Measurements from ENCODE around the gene ZNFX1.
A peak's percentile ranks its signal among the peaks of the same experiment; 100 is the strongest.
"Not testable (repeated sequence)": the region's sequence is repeated elsewhere in the genome, so short reads cannot be mapped to it uniquely, and the experiment has no call there.

The ZNFX1 gene

DNA sequence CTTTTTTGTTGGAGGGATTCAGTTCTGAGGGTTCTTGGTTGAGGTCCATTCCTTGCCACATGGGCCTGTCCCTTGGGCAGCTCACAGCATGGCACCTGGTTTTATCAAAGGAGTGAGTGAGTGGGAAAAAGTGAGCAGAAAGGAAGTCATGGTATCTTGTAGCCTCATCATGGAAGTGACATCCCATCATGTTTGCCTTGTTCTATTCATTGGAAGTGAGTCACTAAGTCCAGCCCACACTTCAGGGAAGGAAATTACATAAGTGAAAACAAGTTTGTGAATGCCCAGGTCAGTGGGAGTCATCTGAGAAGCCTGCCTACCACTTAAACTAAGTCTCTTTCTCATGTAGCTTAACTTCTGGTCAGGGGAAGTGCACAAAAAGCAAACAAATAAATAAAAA is 32.8 kb upstream of the ZNFX1 start:
- H3K27me3 Mint-ChIP-seq: peaks cover 15% of the 10 kb centered on the region
- H3K9me3 Mint-ChIP-seq: no peaks in the 10 kb centered on the region
- H3K4me1 Mint-ChIP-seq (ENCODE audit: low read depth): peaks cover 11% of the 10 kb centered on the region
- H3K27ac Mint-ChIP-seq: no peak overlapping the region
- intact Hi-C loops (cut with micrococcal nuclease): no loop called here
- H3K36me3 Mint-ChIP-seq (ENCODE audit: low read depth): no peaks in the 10 kb centered on the region
- no peak overlapping the region for H3K4me3 Mint-ChIP-seq

DNA sequence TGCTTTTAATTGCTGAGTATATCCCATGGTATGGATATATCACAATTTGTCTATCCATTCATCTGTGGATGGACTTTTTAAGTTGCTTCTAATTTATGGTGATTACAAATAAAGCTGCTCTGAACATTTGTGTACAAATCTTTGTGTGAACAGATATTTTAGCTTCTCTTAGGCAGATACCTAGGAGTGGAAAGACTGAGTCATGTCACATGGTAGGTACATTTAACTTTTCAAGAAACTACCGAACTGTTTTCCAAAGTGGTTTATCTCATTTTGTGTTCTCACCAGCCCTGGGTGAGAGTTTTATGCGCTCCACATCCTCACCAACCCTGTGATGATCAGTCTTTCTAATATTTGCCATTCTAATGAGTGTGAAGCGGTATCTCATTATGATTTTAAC is 31.0 kb upstream of the ZNFX1 start:
- no peak overlapping the region for H3K4me3 Mint-ChIP-seq
- H3K36me3 Mint-ChIP-seq (ENCODE audit: low read depth): no peaks in the 10 kb centered on the region
- H3K27ac Mint-ChIP-seq: no peak overlapping the region
- peaks cover 11% of the 10 kb centered on the region for H3K4me1 Mint-ChIP-seq (ENCODE audit: low read depth)
- intact Hi-C loops (cut with micrococcal nuclease): no loop called here
- peaks cover 4% of the 10 kb centered on the region for H3K27me3 Mint-ChIP-seq
- no peaks in the 10 kb centered on the region for H3K9me3 Mint-ChIP-seq

DNA sequence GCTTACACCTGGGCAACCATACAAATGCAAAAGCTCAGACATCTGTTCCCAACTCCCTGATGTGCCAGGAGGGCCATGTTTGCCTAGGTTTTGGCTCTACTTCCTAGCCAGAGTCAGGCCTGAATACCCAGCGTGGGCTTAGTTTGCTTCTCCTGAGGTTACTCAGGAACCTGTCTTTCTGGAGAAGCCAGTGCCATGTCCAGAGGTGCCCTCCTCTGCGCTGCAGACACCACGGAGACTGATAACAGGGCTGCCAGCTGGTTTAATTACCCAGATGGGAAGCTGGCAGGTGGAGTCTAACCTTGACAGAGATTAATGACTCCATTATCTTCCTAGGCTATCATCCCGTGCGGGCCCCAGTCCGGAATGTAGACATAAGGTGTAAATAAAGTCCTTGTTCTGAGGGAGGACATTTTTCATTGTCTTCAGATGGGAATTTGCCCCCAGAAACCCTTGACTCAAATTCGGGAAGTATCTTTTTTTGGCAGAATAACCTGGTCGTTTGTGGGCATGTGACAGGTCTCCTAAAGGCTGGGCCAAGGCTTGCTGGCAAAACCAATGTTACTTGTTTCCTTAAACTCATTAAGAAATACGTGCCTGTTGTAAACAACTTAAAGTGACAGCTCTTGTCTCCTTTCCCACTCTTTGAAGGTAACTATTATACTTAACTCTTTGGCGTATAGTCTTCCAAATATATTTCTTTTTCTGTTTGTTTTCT is 29.2 kb upstream of the ZNFX1 start:
- peaks cover 11% of the 10 kb centered on the region for H3K4me1 Mint-ChIP-seq (ENCODE audit: low read depth)
- no peak overlapping the region for H3K27ac Mint-ChIP-seq
- no peaks in the 10 kb centered on the region for H3K9me3 Mint-ChIP-seq
- H3K27me3 Mint-ChIP-seq: no peaks in the 10 kb centered on the region
- H3K36me3 Mint-ChIP-seq (ENCODE audit: low read depth): no peaks in the 10 kb centered on the region
- intact Hi-C loops (cut with micrococcal nuclease): no loop called here
- no peak overlapping the region for H3K4me3 Mint-ChIP-seq

DNA sequence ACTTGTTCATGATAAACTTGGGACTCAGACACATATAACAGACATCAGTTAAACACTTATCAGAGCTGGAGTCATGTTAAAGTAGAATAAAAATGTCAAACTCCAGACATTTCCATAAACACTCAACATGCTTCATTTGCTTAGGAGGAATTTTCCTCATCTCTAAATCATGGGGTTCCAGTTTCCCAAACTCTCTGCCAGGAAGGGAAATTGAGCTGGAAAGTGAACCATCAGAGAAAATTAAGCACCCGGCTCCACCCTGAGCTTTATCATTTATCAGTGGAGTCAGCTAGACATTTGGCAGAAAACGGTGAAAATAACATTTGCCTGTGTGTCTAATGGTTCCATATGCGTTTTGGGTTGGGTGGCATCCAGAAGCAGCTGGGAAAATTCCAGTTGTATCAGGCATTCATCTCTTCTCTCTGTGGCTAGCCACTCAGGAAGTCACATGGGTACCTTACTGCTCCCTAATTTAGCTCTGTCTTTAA is 25.3 kb upstream of the ZNFX1 start:
- no peak overlapping the region for H3K4me3 Mint-ChIP-seq
- no peaks in the 10 kb centered on the region for H3K4me1 Mint-ChIP-seq (ENCODE audit: low read depth)
- H3K36me3 Mint-ChIP-seq (ENCODE audit: low read depth): no peaks in the 10 kb centered on the region
- no peaks in the 10 kb centered on the region for H3K27me3 Mint-ChIP-seq
- intact Hi-C loops (cut with micrococcal nuclease): no loop called here
- H3K27ac Mint-ChIP-seq: no peak overlapping the region
- no peaks in the 10 kb centered on the region for H3K9me3 Mint-ChIP-seq

DNA sequence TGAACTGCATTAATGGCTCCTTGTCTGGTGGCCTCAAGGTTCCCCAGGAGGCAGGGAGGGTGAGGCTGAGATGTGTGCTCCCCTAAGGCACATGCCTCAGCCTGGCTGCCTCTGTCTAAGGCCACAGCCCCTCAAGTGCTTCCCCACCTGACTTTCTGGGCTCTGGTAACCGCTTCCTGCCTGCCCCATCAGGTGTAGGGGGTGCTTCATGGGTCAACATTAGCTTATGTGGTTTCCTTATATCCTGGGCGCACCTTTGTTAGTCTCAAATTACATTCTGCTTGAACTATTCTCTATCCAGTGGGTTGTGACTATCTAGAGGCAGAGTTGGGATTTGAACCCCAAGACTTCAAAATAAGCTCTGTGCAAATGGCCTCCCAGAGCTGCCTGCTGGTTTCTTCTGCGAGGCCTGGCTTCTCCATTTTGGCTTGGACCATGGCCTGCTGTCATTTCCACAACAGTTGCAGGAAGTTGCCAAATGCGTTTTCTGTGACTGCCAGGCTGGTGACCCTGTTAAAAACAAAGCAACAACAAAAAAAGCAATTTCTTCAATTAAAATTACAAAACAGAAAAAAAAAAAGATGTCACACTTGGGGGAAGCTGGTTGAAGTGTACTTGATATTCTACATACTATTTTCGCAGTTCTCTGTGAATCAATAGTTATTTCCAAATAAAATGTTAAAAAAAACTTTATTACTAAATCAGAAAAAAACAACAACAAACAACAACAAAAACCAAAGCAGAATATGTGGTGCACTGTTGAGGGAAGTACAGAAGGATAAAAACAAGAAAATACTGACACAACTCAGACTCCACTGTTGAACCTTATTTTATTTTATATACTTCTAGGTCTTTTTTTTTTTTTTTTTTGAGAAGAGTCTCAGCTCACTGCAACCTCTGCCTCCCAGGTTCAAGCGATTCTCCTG is 20.0 kb upstream of the ZNFX1 start:
- H3K9me3 Mint-ChIP-seq: no peaks in the 10 kb centered on the region
- H3K4me3 Mint-ChIP-seq: no peak overlapping the region
- H3K4me1 Mint-ChIP-seq (ENCODE audit: low read depth): peaks cover 9% of the 10 kb centered on the region
- intact Hi-C loops (cut with micrococcal nuclease): no loop called here
- peak overlapping the region; percentile 77 for H3K27ac Mint-ChIP-seq
- peaks cover 29% of the 10 kb centered on the region for H3K36me3 Mint-ChIP-seq (ENCODE audit: low read depth)
- no peaks in the 10 kb centered on the region for H3K27me3 Mint-ChIP-seq

DNA sequence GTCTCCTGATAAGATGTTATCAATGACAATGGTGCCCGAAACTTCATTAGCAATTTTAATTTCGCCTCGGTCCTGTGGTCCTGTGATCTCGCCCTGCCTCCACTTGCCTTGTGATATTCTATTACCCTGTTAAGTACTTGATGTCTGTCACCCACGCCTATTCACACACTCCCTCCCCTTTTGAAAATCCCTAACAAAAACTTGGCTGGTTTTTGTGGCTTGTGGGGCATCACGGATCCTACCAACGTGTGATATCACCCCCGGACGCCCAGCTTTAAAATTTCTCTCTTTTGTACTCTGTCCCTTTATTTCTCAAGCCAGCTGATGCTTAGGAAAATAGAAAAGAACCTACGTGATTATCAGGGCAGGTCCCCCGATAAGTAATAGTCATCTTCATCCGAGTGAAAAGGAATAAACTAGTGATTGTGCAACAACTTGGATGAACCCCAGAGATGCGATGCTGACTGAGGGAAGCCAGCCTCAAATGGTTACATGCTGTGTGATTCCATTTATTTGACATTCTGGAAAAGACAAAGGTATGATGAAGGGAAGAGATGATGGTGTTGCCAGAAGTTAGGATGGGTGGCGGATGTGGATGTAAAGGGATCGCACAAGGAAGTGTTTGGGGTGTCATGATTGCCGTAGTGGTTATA is 16.3 kb upstream of the ZNFX1 start:
- H3K27me3 Mint-ChIP-seq; H3K27ac Mint-ChIP-seq; H3K4me3 Mint-ChIP-seq; intact Hi-C loops (cut with micrococcal nuclease); H3K9me3 Mint-ChIP-seq: not testable (repeated sequence)
- Mint-ChIP-seq H3K36me3 (ENCODE audit: low read depth) (peaks cover 66% of the 10 kb centered on the region), H3K4me1 (ENCODE audit: low read depth) (peaks cover 24% of the 10 kb centered on the region)

DNA sequence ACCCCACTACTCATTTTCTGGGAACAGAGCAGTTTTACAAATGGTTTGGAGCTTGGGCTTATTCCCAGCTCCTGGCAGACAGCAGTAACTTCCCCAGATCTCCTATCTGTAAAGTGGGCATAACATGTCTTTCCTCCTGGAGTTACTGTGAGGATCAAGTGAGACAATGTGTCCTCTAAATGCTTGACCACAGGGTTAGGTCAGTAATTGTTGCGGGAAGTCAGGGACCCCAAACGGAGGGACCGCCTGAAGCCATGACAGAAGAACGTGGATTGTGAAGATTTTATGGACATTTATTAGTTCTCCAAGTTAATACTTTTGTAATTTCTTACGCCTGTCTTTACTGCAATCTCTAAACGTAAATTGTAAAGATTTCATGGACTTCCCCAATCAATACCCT is 15.3 kb upstream of the ZNFX1 start:
- H3K36me3 Mint-ChIP-seq (ENCODE audit: low read depth): peaks cover 76% of the 10 kb centered on the region
- H3K9me3 Mint-ChIP-seq: no peaks in the 10 kb centered on the region
- H3K27ac Mint-ChIP-seq: no peak overlapping the region
- H3K4me3 Mint-ChIP-seq: no peak overlapping the region
- peaks cover 24% of the 10 kb centered on the region for H3K4me1 Mint-ChIP-seq (ENCODE audit: low read depth)
- no peaks in the 10 kb centered on the region for H3K27me3 Mint-ChIP-seq
- intact Hi-C loops (cut with micrococcal nuclease): no loop called here

DNA sequence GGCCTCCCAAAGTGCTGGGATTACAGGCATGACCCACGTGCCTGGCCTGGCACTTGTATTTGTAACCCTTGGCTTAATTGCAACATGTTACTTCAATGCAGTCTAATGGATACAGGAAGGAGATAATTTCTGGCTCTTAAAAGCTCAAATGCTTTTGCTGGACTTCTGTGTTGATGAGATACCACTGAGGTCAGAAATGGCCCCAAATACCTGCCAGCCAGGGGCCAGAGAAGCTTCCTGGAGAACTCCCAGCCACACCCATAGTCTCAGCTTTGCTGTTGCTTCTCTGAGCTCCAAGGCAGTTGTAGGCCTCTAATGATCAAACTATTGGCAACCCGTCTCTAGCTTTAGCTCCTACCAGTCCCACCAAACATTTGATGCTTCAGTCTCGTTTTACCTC is 14.2 kb upstream of the ZNFX1 start:
- intact Hi-C loops (cut with micrococcal nuclease): no loop called here
- Mint-ChIP-seq H3K9me3 (peaks cover 7% of the 10 kb centered on the region), H3K4me3 (no peak overlapping the region), H3K27ac (no peak overlapping the region), H3K27me3 (no peaks in the 10 kb centered on the region), H3K36me3 (ENCODE audit: low read depth) (peaks cover 87% of the 10 kb centered on the region), H3K4me1 (ENCODE audit: low read depth) (peaks cover 20% of the 10 kb centered on the region)

DNA sequence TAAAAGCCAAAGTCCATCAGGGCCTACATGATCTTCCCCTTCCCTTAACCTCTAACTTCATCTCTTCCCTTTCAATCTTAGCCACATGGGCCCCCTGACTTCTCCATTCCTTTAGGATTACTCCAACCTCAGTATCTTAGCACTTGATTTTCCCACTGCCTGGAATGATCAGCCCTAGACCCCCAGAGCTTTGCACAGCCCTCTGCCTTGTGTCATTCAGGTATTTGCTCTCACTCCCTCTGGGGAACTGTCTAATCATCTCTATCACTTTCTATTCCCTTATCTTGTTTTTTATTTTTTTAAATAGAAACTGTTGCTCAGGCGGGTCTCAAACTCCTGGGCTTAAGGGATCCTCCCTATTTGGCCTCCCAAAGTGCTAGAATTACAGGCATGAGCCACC is 13.3 kb upstream of the ZNFX1 start:
- Mint-ChIP-seq H3K4me1 (ENCODE audit: low read depth) (peaks cover 25% of the 10 kb centered on the region), H3K4me3 (no peak overlapping the region), H3K36me3 (ENCODE audit: low read depth) (peaks cover 89% of the 10 kb centered on the region), H3K27me3 (no peaks in the 10 kb centered on the region), H3K9me3 (peaks cover 15% of the 10 kb centered on the region), H3K27ac (peak overlapping the region; percentile 0)
- intact Hi-C loops (cut with micrococcal nuclease): no loop called here

DNA sequence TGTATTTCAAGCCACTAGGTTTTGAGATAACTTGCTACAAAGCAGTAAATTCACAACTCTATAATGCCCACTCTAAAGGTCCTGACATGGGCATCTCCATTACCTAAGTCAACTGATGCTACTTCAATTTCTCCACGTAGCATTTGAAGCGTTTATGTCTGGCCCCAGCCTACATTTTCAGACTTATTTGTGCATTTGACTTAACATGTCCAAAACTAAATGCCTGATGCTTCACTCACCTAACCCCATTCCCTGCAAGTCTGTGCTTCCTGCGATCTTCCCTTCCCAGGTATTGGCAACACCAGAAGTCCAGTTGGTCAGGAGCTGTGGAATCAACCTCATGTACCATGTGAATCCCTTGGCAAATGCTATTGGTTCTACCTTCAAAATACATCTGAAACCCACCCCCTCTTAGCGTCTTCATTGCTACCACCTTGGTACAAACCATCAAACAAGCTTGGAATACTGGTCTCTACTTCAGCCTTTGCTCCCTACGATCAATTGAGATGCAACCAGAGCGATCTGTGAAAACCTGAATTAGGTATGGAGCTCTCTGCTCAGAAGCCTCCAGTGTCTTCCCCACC is 12.8 kb upstream of the ZNFX1 start:
- Mint-ChIP-seq H3K27me3 (no peaks in the 10 kb centered on the region), H3K4me3 (no peak overlapping the region), H3K27ac (peak overlapping the region; percentile 0), H3K36me3 (ENCODE audit: low read depth) (peaks cover 89% of the 10 kb centered on the region), H3K4me1 (ENCODE audit: low read depth) (peaks cover 28% of the 10 kb centered on the region), H3K9me3 (peaks cover 20% of the 10 kb centered on the region)
- intact Hi-C loops (cut with micrococcal nuclease): no loop called here

DNA sequence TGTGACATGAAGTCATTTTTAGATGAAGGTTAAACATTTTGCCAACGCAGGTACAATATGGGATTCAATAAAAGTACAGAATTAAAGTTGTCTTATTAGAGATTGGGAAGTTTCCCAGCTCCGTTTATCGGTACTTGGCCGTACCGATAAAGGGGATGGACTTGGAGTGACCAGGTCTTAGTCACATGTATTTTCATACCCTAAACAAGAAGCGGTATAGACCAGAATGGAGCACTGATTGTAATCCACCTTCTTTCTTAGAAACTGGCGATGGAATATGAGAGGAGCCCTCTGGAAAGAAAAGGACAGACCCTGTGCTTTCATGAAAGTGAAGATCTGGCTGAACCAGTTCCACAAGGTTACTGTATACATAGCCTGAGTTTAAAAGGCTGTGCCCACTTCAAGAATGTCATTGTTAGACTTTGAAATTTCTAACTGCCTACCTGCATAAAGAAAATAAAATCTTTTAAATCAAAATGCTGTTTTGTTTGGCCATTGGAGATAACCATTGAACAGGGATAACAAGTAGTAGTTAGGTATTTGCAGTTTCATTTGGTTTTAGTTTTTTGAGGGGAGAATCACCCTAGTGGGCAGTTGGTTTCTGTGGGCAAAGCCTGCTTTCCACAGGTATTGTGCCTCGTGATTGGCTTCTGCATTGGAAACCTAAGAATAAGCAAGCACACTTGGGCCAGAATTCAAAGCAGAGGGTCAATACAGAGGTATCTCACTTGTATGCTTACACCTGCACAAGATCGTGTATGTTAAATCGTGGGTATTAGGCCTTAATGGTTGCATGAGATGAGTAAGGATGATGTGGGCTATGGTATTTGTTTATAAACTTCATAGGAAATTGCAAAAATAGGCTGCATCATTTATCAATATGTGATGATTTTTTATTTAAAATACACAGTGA is 11.2 kb upstream of the ZNFX1 start:
- peaks cover 37% of the 10 kb centered on the region for H3K4me1 Mint-ChIP-seq (ENCODE audit: low read depth)
- H3K27me3 Mint-ChIP-seq: no peaks in the 10 kb centered on the region
- intact Hi-C loops (cut with micrococcal nuclease): no loop called here
- peaks cover 94% of the 10 kb centered on the region for H3K36me3 Mint-ChIP-seq (ENCODE audit: low read depth)
- H3K9me3 Mint-ChIP-seq: peaks cover 35% of the 10 kb centered on the region
- H3K27ac Mint-ChIP-seq: no peak overlapping the region
- no peak overlapping the region for H3K4me3 Mint-ChIP-seq

DNA sequence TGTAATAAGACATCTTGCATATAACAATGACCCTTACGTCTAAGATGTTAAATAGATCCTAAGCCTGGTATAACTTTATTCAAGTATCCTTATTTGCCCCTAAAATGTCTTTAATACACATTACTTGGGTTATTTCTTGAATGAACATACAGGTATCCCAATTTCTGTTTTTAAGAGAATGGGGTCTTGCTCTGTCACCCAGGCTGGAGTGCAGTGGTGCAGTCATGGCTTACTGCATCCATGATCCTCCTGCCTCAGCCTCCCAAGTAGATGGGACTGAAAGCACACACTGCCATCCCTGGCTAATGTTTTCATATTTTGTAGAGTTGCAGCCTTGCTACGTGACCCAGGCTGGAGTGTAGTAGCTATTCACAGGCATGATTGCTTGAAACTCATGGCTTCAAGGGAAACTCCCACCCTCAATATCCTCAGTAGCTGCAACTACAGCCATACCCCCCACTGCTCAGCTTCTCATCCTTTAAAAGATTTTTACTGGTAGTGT is 10.4 kb upstream of the ZNFX1 start:
- Mint-ChIP-seq H3K4me1 (ENCODE audit: low read depth) (peaks cover 45% of the 10 kb centered on the region), H3K9me3 (peaks cover 43% of the 10 kb centered on the region), H3K4me3 (no peak overlapping the region), H3K27me3 (no peaks in the 10 kb centered on the region), H3K36me3 (ENCODE audit: low read depth) (peaks cover 98% of the 10 kb centered on the region), H3K27ac (no peak overlapping the region)
- intact Hi-C loops (cut with micrococcal nuclease): no loop called here
